ENCODE measurements around the gene TTLL8. TPM values are rescaled to one million over a fixed set of nuclear protein-coding genes. Genes with fewer than 3 reads are reported as not detected.

TTLL8 gene
- total and polyA plus RNA-seq, 2 donors (not counting 3 experiments of a cell fraction or from before 2014, with no cell fraction given), result not detected

DNA sequence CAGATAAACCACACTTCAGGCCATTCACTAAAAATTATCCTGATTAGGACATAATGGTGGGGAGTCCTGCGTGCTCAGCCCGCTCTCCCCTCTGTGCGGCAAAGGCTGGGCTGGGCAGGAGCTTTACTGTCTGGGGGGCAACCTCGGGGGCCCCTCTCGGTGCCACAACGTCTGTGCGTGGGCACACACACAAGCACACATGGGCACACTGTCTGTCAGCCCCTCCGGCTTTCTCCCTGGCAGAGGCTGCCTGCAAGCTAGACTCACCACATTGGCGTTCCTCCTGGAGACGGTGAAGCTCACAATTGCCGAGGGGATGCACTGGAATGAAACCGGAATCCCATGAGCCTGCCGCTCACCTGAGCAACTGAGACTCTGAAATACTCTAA, 22.0 kb upstream of the TTLL8 start:
- H3K27ac ChIP-seq (ENCODE audit: insufficient read depth, low read depth, low read length), result no peak overlapping the region
- CTCF ChIA-PET, result no interaction called here
- H3K4me1 ChIP-seq (ENCODE audit: control insufficient read depth, extremely low read depth, insufficient read depth, low read length), result no peaks in the 10 kb centered on the region
- FAIRE-seq (no peak), DNase-seq (ENCODE audit: low read depth, low spot score) (no peak)
- H3K4me2 ChIP-seq (ENCODE audit: insufficient read depth, low read length), result no peak overlapping the region
- no peak overlapping the region for H3K9ac ChIP-seq (replicated peaks; ENCODE audit: extremely low read depth, insufficient read depth, low read length)
- no peaks in the 10 kb centered on the region for H3K36me3 ChIP-seq (ENCODE audit: control insufficient read depth in 2 of 2, extremely low read depth in 1 of 2, insufficient read depth in 2 of 2, low read length in 2 of 2)
- no peak overlapping the region for H2AFZ ChIP-seq (ENCODE audit: low read depth, low read length)
- no peaks in the 10 kb centered on the region for H4K20me1 ChIP-seq (replicated peaks; ENCODE audit: control insufficient read depth, extremely low read depth, insufficient read depth, low read length)
- no peaks in the 10 kb centered on the region for H3K9me1 ChIP-seq (replicated peaks; ENCODE audit: control insufficient read depth, extremely low read depth, insufficient read depth, low read length)
- no peak for TF ChIP-seq MYC (IDR thresholded peaks at IDR 0.05; ENCODE audit: low read depth, low read length)
- no peak for TF ChIP-seq JUN (IDR thresholded peaks at IDR 0.05; ENCODE audit: borderline replicate concordance, insufficient read depth, insufficient read length, low read depth)
- TF ChIP-seq POLR2A (IDR thresholded peaks at IDR 0.05; ENCODE audit: low read depth, low read length), result no peak
- TF ChIP-seq EZH2 (IDR thresholded peaks at IDR 0.05; ENCODE audit: borderline replicate concordance, low read depth, low read length, severe bottlenecking), result no peak
- TF ChIP-seq, protein P1, sequence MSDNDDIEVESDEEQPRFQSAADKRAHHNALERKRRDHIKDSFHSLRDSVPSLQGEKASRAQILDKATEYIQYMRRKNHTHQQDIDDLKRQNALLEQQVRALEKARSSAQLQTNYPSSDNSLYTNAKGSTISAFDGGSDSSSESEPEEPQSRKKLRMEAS (IDR thresholded peaks at IDR 0.05; ENCODE audit: insufficient read depth, insufficient read length), result no peak
- no peak for TF ChIP-seq POLR2AphosphoS5 (IDR thresholded peaks at IDR 0.05; ENCODE audit: insufficient read depth, low read depth, low read length)
- TF ChIP-seq, protein P2, sequence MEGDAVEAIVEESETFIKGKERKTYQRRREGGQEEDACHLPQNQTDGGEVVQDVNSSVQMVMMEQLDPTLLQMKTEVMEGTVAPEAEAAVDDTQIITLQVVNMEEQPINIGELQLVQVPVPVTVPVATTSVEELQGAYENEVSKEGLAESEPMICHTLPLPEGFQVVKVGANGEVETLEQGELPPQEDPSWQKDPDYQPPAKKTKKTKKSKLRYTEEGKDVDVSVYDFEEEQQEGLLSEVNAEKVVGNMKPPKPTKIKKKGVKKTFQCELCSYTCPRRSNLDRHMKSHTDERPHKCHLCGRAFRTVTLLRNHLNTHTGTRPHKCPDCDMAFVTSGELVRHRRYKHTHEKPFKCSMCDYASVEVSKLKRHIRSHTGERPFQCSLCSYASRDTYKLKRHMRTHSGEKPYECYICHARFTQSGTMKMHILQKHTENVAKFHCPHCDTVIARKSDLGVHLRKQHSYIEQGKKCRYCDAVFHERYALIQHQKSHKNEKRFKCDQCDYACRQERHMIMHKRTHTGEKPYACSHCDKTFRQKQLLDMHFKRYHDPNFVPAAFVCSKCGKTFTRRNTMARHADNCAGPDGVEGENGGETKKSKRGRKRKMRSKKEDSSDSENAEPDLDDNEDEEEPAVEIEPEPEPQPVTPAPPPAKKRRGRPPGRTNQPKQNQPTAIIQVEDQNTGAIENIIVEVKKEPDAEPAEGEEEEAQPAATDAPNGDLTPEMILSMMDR (IDR thresholded peaks at IDR 0.05; ENCODE audit: extremely low read depth in 1 of 2, insufficient read depth in 1 of 2, low read depth in 1 of 2, low read length in 2 of 2), result no peak
- TF ChIP-seq FOS (IDR thresholded peaks at IDR 0.05; ENCODE audit: borderline replicate concordance, insufficient read depth, low read length), result no peak
- TF ChIP-seq GATA2 (IDR thresholded peaks at IDR 0.05; ENCODE audit: insufficient read depth, insufficient read length, low read depth, low read length), result no peak
- dilution Hi-C loops (cut with MboI; ENCODE audit: extremely low pct_ligation_motif_present, low sequenced_read_pairs), result no loop called here
- no peak overlapping the region for H3K4me3 ChIP-seq (replicated peaks in 1 of 3; ENCODE audit: insufficient read depth in 1 of 3, low read depth in 1 of 3, low read length in 3 of 3)
- no TSS peak for BruUV-seq (replicated peaks)
- no peaks in the 10 kb centered on the region for H3K79me2 ChIP-seq (ENCODE audit: control insufficient read depth, insufficient read depth, low read length)
- H3K27me3 ChIP-seq (ENCODE audit: control insufficient read depth in 2 of 2, insufficient read depth in 2 of 2, low read length in 2 of 2), result no peaks in the 10 kb centered on the region
- intact Hi-C loops (cut with micrococcal nuclease), result no loop called here
- POLR2A ChIA-PET, result no interaction called here
- no peaks in the 10 kb centered on the region for H3K9me3 ChIP-seq (replicated peaks; ENCODE audit: control insufficient read depth, insufficient read depth, low read length)
